K562 (cell line): ENCODE data around the gene ATOSA. TPM values are rescaled to one million over a fixed set of nuclear protein-coding genes. Genes with fewer than 3 reads are reported as not detected.

Source experiments
- ATAC-seq: fragments of 200-7000 bp; cut with Tn5 transposase; 3 replicates; pipeline ENCODE4 v1.9.1; 2020; ENCODE audit warnings: moderate library complexity
- BruUV-seq: library from RNA; stranded (reverse); fragments of 400-500 nt; replicated peaks from 2 replicates; lab custom pipeline; 2021; lab: Mats Ljungman, UMichigan
- CTCF ChIA-PET: fragments of 300-600 bp; formaldehyde crosslinking; extraction: SDS; loops from one replicate; lab custom pipeline; 2021; ENCODE audit warnings: low intra/inter-chr PET ratio; lab: Yijun Ruan, JAX
- POLR2A ChIA-PET: fragments of 300-600, 350-650 bp; sonication (Branson Sonifier 250); formaldehyde crosslinking; extraction: SDS; loops from one replicate; lab custom pipeline; 2021; ENCODE audit warnings: antibody characterized with exemption, inconsistent platforms; lab: Yijun Ruan, JAX
- DNase-seq, 4 experiments: peaks; one replicate each; pipeline versions ENCODE4 v3.0.0 to v3.0.0-alpha.2; 2011 to 2018; ENCODE audit warnings: low spot score in 3 of 4, mixed read lengths in 3 of 4; ENCODE audit errors: extremely low read depth in 1 of 4
- FAIRE-seq: peaks from 2 replicates; lab custom pipeline; 2011; peaks lifted over from hg19 to GRCh38; lab: Jason Lieb, UNC
- H2AFZ ChIP-seq: 2 replicates; pipeline ENCODE4 v1.6.0; 2011; ENCODE audit warnings: low read depth, low read length, control low read depth, inconsistent platforms
- H3K27ac ChIP-seq: fragments of 200-600 bp; 3 replicates; pipeline ENCODE4 v1.8.0; 2011; ENCODE audit warnings: low read depth, mild to moderate bottlenecking, control low read depth, inconsistent platforms, low read length, moderate library complexity, mixed read lengths; ENCODE audit errors: extremely low read depth
- H3K27me3 ChIP-seq, 2 experiments: fragments of 300-600 bp in 1 of 2; 2 replicates in 1 of 2; 3 replicates in 1 of 2; pipeline versions ENCODE4 v1.6.0 to v1.8.0; 2011; ENCODE audit warnings: inconsistent platforms in 2 of 2, low read length in 2 of 2, mild to moderate bottlenecking in 1 of 2, mixed read lengths in 1 of 2, moderate library complexity in 1 of 2; ENCODE audit not compliant: control insufficient read depth in 2 of 2, insufficient read depth in 2 of 2
- H3K36me3 ChIP-seq: fragments of 300-600 bp; 3 replicates; pipeline ENCODE4 v1.8.0; 2011; ENCODE audit warnings: mild to moderate bottlenecking, low read length, inconsistent platforms; ENCODE audit not compliant: control insufficient read depth, insufficient read depth
- H3K4me1 ChIP-seq, 2 experiments: fragments of 200-600 bp in 1 of 2; replicated peaks in 1 of 2; 2 replicates in 1 of 2; 3 replicates in 1 of 2; pipeline versions ENCODE4 v1.5.1 to v1.8.0; 2011; ENCODE audit warnings: inconsistent platforms in 2 of 2, low read length in 2 of 2, mild to moderate bottlenecking in 1 of 2, mixed read lengths in 1 of 2, moderate library complexity in 1 of 2; ENCODE audit not compliant: control insufficient read depth in 2 of 2, insufficient read depth in 2 of 2
- H3K4me2 ChIP-seq: 2 replicates; pipeline ENCODE4 v1.6.1; 2011; ENCODE audit warnings: low read length, control low read depth, inconsistent platforms, mixed read lengths; ENCODE audit not compliant: insufficient read depth
- H3K4me3 ChIP-seq: fragments of 200-600 bp; sonication (generic), shearing (Covaris generic); 2 replicates; pipeline ENCODE4 v1.5.1; 2016; ENCODE audit warnings: control low read depth, inconsistent platforms
- H3K79me2 ChIP-seq: fragments of 200-600 bp; 3 replicates; pipeline ENCODE4 v1.8.0; 2011; ENCODE audit warnings: low read length, inconsistent platforms; ENCODE audit not compliant: control insufficient read depth, insufficient read depth
- H3K9ac ChIP-seq, 2 experiments: 2 replicates each; pipeline versions ENCODE4 v1.6.0 to v1.6.1; 2011; ENCODE audit warnings: low read depth in 2 of 2, low read length in 2 of 2, control low read depth in 1 of 2, inconsistent platforms in 1 of 2, mild to moderate bottlenecking in 1 of 2, mixed read lengths in 1 of 2; ENCODE audit not compliant: insufficient read depth in 1 of 2
- H3K9me1 ChIP-seq: one replicate; pipeline ENCODE4 v1.6.0; 2011; ENCODE audit warnings: inconsistent platforms, mild to moderate bottlenecking, low read length, moderate library complexity; ENCODE audit not compliant: control insufficient read depth, insufficient read depth
- H3K9me3 ChIP-seq: replicated peaks from 2 replicates; pipeline ENCODE4 v1.5.1; 2011; ENCODE audit warnings: low read depth, low read length, inconsistent platforms; ENCODE audit not compliant: control insufficient read depth, insufficient read depth
- H4K20me1 ChIP-seq: replicated peaks from 2 replicates; pipeline ENCODE4 v1.6.1; 2011; ENCODE audit warnings: low read length, inconsistent platforms, mixed read lengths; ENCODE audit not compliant: control insufficient read depth, insufficient read depth
- CHD1 ChIP-seq: fragments of 200-600 bp; sonication (generic); IDR thresholded peaks from one replicate; pipeline ENCODE4 v1.6.1; 2012; ENCODE audit warnings: mild to moderate bottlenecking, moderate library complexity, low read length, inconsistent platforms
- WGBS: fragments of 100-300 bp; shearing (Covaris generic); methylation state at CpG from one replicate; pipeline ENCODE4 v1.1.6; 2016; ENCODE audit warnings: low coverage, mixed read lengths; ENCODE audit not compliant: insufficient coverage; ENCODE audit errors: missing lambda C conversion rate; 5-methylcytosine and 5-hydroxymethylcytosine counted together
- in situ Hi-C: fragments of 300-500 bp; cut with MboI; formaldehyde crosslinking; loops from 4 replicates; pipeline ENCODE4 v1.15.0; 2018; ENCODE audit warnings: inconsistent platforms, mixed read lengths
- intact Hi-C: fragments of 100-400 bp; cut with micrococcal nuclease; formaldehyde crosslinking; loops from 2 replicates; pipeline ENCODE4 v1.14.2; 2022
- polyA plus RNA-seq, 8 experiments: library from polyadenylated mRNA; depleted of rRNA in 4 of 8; stranded (reverse) in 5 of 8; unstranded in 3 of 8; fragments of >200 nt; fragmentation: Nextera tagmentation in 2 of 8; fragmentation: Illumina TruSeq in 1 of 8; extraction: Ambion mirVana in 2 of 8; extraction: Trizol in 1 of 8; gene quantifications; 2 replicates each; pipeline versions ENCODE4 v1.2.1 to v1.2.3, GENCODE V29; 2011 to 2014; ENCODE audit warnings: inconsistent platforms in 1 of 8, missing spikeins in 1 of 8
- total RNA-seq, 7 experiments: library from RNA; depleted of rRNA in 6 of 7; stranded (reverse); fragments of >200 nt in 6 of 7; fragmentation: Illumina TruSeq in 2 of 7; extraction: Trizol in 2 of 7; gene quantifications; 2 replicates each; pipeline versions ENCODE4 v1.2.1 to v1.2.3, GENCODE V29; 2011 to 2021; ENCODE audit warnings: low replicate concordance in 1 of 7
- TF ChIP-seq, protein P1 (sequence below): fragments of 450-650 bp; IDR thresholded peaks from 2 replicates; pipeline ENCODE4 v1.6.1; 2016; ENCODE audit warnings: mild to moderate bottlenecking, moderate library complexity
- TF ChIP-seq, protein P2 (sequence below), 2 experiments: IDR thresholded peaks; 2 replicates each; pipeline ENCODE4 v1.6.1; 2012; ENCODE audit warnings: improper control_type of control experiment in 2 of 2, low read depth in 2 of 2, low read length in 2 of 2, borderline replicate concordance in 1 of 2

ATOSA gene
- total and polyA plus RNA-seq, 9 of the 15 experiments (the other 6 are each of a cell fraction or from before 2014, with no cell fraction given) = 2.0 to 6.1 (median 3.9) TPM

DNA sequence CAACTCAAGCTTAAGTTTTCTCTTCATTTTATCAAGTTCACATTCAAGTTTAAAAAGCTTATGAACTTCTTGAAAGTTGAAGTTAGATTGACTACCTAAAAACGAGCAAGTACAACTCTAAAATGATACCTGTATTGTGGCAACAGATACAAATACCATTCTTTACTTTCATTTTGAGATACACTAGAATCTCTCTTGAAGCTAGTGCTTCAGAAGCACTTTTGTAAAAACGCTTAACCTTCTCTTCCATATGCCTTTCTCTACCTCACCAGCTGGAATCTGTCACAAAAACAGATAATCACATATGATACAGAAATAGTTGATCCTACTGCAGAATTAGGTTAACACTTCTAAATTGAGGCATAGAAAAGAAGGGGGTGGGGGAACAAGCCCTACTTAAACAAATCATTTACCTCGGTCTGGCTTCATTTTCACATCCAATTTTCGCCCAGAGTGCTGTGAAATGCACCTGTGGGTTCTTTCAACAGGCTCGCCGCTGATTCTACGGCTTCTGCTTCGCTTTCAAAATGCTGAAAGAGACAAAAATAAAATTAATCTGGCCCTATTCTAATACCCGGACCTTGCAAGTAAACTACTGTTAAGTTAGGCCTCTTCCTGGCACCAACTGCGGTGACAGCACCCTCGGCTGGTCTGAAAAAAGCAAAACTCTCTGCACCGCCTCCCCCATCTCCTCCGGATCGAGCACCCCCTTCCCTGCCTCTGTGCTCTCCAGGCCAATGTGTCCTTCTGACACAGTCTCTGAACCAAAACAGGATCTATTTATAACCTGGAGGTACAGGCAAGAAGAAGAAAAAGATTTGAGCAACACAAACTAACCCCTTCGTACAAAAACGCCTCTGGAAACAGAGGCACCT lies 1.4 kb downstream of the ATOSA start:
- Histone ChIP-seq H3K27me3 (no peaks in the 10 kb centered on the region; a peak in 1 of 5 replicates), H3K36me3 (no peaks in the 10 kb centered on the region), H3K27ac (peak overlapping the region; percentile 80), H3K9me3 (no peaks in the 10 kb centered on the region), H3K4me1 (peaks cover 10 to 14% of the 10 kb centered on the region in 2 experiments; a peak in 4 of 5 replicates), H2AFZ (peak overlapping the region; percentile 94), H3K4me3 (peak overlapping the region; percentile 87), H4K20me1 (no peaks in the 10 kb centered on the region), H3K9me1 (no peaks in the 10 kb centered on the region), H3K79me2 (no peaks in the 10 kb centered on the region), H3K4me2 (peak overlapping the region; percentile 83), H3K9ac (peak overlapping the region; percentile 66 to 89)
- ATAC-seq (peak; percentile 72), FAIRE-seq (no peak), DNase-seq (peak; percentile 15 to 61 (median 35))
- intact Hi-C loops (loop anchor here (2.0 to 5.0 kb wide), 2 partner anchors 111 to 149 kb away; partner anchors contain the start of genes ARPP19 and MYO5A), in situ Hi-C loops (no loop called here)
- POLR2A ChIA-PET = interaction anchor here (0.7 to 1.1 kb wide), 4 partner anchors 9 to 79 kb away, joined by 3 to 5 read pairs (median 4); no protein-coding TSS in a partner anchor
- CTCF ChIA-PET = no interaction called here
- 6% methylated on average over 15 of the region's 16 CpGs for WGBS
- BruUV-seq = no TSS peak
- TF ChIP-seq, protein P1, sequence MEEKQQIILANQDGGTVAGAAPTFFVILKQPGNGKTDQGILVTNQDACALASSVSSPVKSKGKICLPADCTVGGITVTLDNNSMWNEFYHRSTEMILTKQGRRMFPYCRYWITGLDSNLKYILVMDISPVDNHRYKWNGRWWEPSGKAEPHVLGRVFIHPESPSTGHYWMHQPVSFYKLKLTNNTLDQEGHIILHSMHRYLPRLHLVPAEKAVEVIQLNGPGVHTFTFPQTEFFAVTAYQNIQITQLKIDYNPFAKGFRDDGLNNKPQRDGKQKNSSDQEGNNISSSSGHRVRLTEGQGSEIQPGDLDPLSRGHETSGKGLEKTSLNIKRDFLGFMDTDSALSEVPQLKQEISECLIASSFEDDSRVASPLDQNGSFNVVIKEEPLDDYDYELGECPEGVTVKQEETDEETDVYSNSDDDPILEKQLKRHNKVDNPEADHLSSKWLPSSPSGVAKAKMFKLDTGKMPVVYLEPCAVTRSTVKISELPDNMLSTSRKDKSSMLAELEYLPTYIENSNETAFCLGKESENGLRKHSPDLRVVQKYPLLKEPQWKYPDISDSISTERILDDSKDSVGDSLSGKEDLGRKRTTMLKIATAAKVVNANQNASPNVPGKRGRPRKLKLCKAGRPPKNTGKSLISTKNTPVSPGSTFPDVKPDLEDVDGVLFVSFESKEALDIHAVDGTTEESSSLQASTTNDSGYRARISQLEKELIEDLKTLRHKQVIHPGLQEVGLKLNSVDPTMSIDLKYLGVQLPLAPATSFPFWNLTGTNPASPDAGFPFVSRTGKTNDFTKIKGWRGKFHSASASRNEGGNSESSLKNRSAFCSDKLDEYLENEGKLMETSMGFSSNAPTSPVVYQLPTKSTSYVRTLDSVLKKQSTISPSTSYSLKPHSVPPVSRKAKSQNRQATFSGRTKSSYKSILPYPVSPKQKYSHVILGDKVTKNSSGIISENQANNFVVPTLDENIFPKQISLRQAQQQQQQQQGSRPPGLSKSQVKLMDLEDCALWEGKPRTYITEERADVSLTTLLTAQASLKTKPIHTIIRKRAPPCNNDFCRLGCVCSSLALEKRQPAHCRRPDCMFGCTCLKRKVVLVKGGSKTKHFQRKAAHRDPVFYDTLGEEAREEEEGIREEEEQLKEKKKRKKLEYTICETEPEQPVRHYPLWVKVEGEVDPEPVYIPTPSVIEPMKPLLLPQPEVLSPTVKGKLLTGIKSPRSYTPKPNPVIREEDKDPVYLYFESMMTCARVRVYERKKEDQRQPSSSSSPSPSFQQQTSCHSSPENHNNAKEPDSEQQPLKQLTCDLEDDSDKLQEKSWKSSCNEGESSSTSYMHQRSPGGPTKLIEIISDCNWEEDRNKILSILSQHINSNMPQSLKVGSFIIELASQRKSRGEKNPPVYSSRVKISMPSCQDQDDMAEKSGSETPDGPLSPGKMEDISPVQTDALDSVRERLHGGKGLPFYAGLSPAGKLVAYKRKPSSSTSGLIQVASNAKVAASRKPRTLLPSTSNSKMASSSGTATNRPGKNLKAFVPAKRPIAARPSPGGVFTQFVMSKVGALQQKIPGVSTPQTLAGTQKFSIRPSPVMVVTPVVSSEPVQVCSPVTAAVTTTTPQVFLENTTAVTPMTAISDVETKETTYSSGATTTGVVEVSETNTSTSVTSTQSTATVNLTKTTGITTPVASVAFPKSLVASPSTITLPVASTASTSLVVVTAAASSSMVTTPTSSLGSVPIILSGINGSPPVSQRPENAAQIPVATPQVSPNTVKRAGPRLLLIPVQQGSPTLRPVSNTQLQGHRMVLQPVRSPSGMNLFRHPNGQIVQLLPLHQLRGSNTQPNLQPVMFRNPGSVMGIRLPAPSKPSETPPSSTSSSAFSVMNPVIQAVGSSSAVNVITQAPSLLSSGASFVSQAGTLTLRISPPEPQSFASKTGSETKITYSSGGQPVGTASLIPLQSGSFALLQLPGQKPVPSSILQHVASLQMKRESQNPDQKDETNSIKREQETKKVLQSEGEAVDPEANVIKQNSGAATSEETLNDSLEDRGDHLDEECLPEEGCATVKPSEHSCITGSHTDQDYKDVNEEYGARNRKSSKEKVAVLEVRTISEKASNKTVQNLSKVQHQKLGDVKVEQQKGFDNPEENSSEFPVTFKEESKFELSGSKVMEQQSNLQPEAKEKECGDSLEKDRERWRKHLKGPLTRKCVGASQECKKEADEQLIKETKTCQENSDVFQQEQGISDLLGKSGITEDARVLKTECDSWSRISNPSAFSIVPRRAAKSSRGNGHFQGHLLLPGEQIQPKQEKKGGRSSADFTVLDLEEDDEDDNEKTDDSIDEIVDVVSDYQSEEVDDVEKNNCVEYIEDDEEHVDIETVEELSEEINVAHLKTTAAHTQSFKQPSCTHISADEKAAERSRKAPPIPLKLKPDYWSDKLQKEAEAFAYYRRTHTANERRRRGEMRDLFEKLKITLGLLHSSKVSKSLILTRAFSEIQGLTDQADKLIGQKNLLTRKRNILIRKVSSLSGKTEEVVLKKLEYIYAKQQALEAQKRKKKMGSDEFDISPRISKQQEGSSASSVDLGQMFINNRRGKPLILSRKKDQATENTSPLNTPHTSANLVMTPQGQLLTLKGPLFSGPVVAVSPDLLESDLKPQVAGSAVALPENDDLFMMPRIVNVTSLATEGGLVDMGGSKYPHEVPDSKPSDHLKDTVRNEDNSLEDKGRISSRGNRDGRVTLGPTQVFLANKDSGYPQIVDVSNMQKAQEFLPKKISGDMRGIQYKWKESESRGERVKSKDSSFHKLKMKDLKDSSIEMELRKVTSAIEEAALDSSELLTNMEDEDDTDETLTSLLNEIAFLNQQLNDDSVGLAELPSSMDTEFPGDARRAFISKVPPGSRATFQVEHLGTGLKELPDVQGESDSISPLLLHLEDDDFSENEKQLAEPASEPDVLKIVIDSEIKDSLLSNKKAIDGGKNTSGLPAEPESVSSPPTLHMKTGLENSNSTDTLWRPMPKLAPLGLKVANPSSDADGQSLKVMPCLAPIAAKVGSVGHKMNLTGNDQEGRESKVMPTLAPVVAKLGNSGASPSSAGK = no peak
- TF ChIP-seq, protein P2, sequence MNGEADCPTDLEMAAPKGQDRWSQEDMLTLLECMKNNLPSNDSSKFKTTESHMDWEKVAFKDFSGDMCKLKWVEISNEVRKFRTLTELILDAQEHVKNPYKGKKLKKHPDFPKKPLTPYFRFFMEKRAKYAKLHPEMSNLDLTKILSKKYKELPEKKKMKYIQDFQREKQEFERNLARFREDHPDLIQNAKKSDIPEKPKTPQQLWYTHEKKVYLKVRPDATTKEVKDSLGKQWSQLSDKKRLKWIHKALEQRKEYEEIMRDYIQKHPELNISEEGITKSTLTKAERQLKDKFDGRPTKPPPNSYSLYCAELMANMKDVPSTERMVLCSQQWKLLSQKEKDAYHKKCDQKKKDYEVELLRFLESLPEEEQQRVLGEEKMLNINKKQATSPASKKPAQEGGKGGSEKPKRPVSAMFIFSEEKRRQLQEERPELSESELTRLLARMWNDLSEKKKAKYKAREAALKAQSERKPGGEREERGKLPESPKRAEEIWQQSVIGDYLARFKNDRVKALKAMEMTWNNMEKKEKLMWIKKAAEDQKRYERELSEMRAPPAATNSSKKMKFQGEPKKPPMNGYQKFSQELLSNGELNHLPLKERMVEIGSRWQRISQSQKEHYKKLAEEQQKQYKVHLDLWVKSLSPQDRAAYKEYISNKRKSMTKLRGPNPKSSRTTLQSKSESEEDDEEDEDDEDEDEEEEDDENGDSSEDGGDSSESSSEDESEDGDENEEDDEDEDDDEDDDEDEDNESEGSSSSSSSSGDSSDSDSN (IDR thresholded peaks at IDR 0.05; ENCODE audit: borderline replicate concordance in 1 of 2, low read depth in 2 of 2, low read length in 2 of 2) = peak in 1 of 2 experiments; percentile 67; a peak in 2 of 4 replicates
- TF ChIP-seq CHD1 = peak; percentile 10
